ENCODE results near the gene TGFB1. TPM values are rescaled to one million over a fixed set of nuclear protein-coding genes. Genes with fewer than 3 reads are reported as not detected.

TGFB1 gene
- total RNA-seq, 1 experiment from 2014 or later, result 30.1 TPM

- peaks cover 8% of the 10 kb centered on the region for H3K23me2 ChIP-seq (ENCODE audit: insufficient read length, low read depth, low read length, poor library complexity, severe bottlenecking)
- H4K8ac ChIP-seq (replicated peaks; ENCODE audit: insufficient read length, low read depth, low read length), result no peak overlapping the region
- H3K27me3 ChIP-seq (ENCODE audit: insufficient read depth, low read length), result no peaks in the 10 kb centered on the region
- no peak overlapping the region for H2BK5ac ChIP-seq (ENCODE audit: insufficient read length, low read length)
- Mint-ChIP-seq H3K9me3 (no peaks in the 10 kb centered on the region), H3K4me3 (no peak overlapping the region), H3K4me1 (peaks cover 2 to 8% of the 10 kb centered on the region in 2 experiments; a peak in 2 of 4 replicates), H3K27ac (no peak overlapping the region; a peak in 1 of 7 replicates), H3K36me3 (ENCODE audit: insufficient read depth in 1 of 3, low read depth in 3 of 3) (no peaks in the 10 kb centered on the region; a peak in 1 of 7 replicates), H3K27me3 (ENCODE audit: low read depth) (no peaks in the 10 kb centered on the region)
- H3K79me1 ChIP-seq (ENCODE audit: insufficient read depth, low read depth, low read length, poor library complexity, severe bottlenecking), result no peaks in the 10 kb centered on the region
- TF ChIP-seq CTCF (conservative IDR thresholded peaks at IDR 0.05), result no peak
- no peak overlapping the region for H2BK120ac ChIP-seq (ENCODE audit: low read depth, low read length, poor library complexity, severe bottlenecking)
- H2AFZ ChIP-seq (ENCODE audit: low read length), result no peak overlapping the region
- H3K79me2 ChIP-seq (ENCODE audit: insufficient read depth, low read length), result no peaks in the 10 kb centered on the region
- no peak overlapping the region for H3K18ac ChIP-seq (ENCODE audit: insufficient read length, low read depth, low read length)
- H3K4me2 ChIP-seq (ENCODE audit: insufficient read depth, insufficient read length, low read length), result no peak overlapping the region
- no peak overlapping the region for H3K14ac ChIP-seq (ENCODE audit: insufficient read depth, low read length)
- H3K9me3 ChIP-seq (ENCODE audit: control insufficient read depth, low read depth, low read length), result no peaks in the 10 kb centered on the region
- no peak overlapping the region for H3K56ac ChIP-seq (ENCODE audit: insufficient read length, low read depth, low read length)
- no peak overlapping the region for H2AK5ac ChIP-seq (ENCODE audit: insufficient read length, low read length)
- no peak for DNase-seq
- no peak overlapping the region for H2BK20ac ChIP-seq (ENCODE audit: low read depth, low read length, poor library complexity, severe bottlenecking)
- no peak overlapping the region for H2BK15ac ChIP-seq (ENCODE audit: low read depth, low read length)
- H4K91ac ChIP-seq (ENCODE audit: insufficient read length, low read depth, low read length), result no peak overlapping the region
- no peaks in the 10 kb centered on the region for H4K20me1 ChIP-seq (ENCODE audit: control insufficient read depth, insufficient read depth, insufficient read length)
- no peak overlapping the region for H3K23ac ChIP-seq (ENCODE audit: insufficient read length, low read depth, low read length)
- no peaks in the 10 kb centered on the region for H3K4me1 ChIP-seq (ENCODE audit: insufficient read depth, low read length)
- no peak overlapping the region for H3K27ac ChIP-seq (ENCODE audit: insufficient read length, low read depth, low read length)
- no peak overlapping the region for H2BK12ac ChIP-seq (ENCODE audit: insufficient read length, low read depth, low read length)
- no peak overlapping the region for H4K5ac ChIP-seq (ENCODE audit: insufficient read length, low read depth, low read length)
- H3K4ac ChIP-seq (ENCODE audit: low read depth, low read length), result no peak overlapping the region
- no CpG with 5 or more reads among the region's 6 CpGs for WGBS (ENCODE audit: extremely low coverage, insufficient read length, low lambda C conversion rate)
- H3T11ph ChIP-seq (ENCODE audit: low read length), result no peak overlapping the region
- H3K9ac ChIP-seq (ENCODE audit: extremely low read depth, insufficient read length, low read length), result no peak overlapping the region
These were observed 14.2 kb upstream of the TGFB1 start for GRCh38 chr19:41367848-41368301.

Measured in H9 (cell line).